K562 (cell line): ENCODE results near the gene BIRC6. TPM values are rescaled to one million over a fixed set of nuclear protein-coding genes. Genes with fewer than 3 reads are reported as not detected.
A peak's percentile ranks its signal among the peaks of the same experiment; 100 is the strongest.

Source experiments
- BHLHE40 ChIP-seq: IDR thresholded peaks from 2 replicates; pipeline ENCODE4 v1.6.1; 2011; ENCODE audit warnings: low read length, improper control_type of control experiment
- CBFA2T2 ChIP-seq: fragments of 450-650 bp; conservative IDR thresholded peaks from 2 replicates; pipeline ENCODE4 v1.6.1; 2017; ENCODE audit warnings: mild to moderate bottlenecking
- CC2D1A ChIP-seq: fragments of 450-650 bp; IDR thresholded peaks from 2 replicates; pipeline ENCODE4 v1.6.1; 2017; ENCODE audit warnings: mild to moderate bottlenecking
- CHCHD3 ChIP-seq: fragments of 250-450 bp; sonication (Bioruptor Pico); IDR thresholded peaks from 2 replicates; pipeline ENCODE4 v2.1.2; 2022; ENCODE audit warnings: mild to moderate bottlenecking
- CREM ChIP-seq: IDR thresholded peaks from 2 replicates; pipeline ENCODE4 v1.6.1; 2014; ENCODE audit warnings: antibody characterized with exemption, low read depth
- HNRNPL ChIP-seq: fragments of 200-400 bp; formaldehyde crosslinking; IDR thresholded peaks from 2 replicates; pipeline ENCODE4 v1.6.1; 2017; ENCODE audit warnings: low read depth, mild to moderate bottlenecking, low read length
- LEF1 ChIP-seq: fragments of 450-650 bp; IDR thresholded peaks from 2 replicates; pipeline ENCODE4 v1.6.1; 2016; ENCODE audit warnings: mild to moderate bottlenecking
- NFIC ChIP-seq: fragments of 450-650 bp; IDR thresholded peaks from 2 replicates; pipeline ENCODE4 v1.6.1; 2017; ENCODE audit warnings: mild to moderate bottlenecking, inconsistent platforms
- NFYB ChIP-seq: IDR thresholded peaks from 2 replicates; pipeline ENCODE4 v1.6.1; 2011; ENCODE audit warnings: mild to moderate bottlenecking, moderate library complexity; ENCODE audit not compliant: insufficient read length; ENCODE audit errors: extremely low read depth
- PHB2 ChIP-seq: fragments of 450-650 bp; IDR thresholded peaks from 2 replicates; pipeline ENCODE4 v1.6.1; 2017; ENCODE audit warnings: low read depth
- POU5F1 ChIP-seq: fragments of 150-350 bp; IDR thresholded peaks from 2 replicates; pipeline ENCODE4 v1.6.1; 2014; ENCODE audit warnings: borderline replicate concordance, low read length, low read depth, mild to moderate bottlenecking; ENCODE audit not compliant: partially characterized antibody
- RCOR1 ChIP-seq, 2 experiments: IDR thresholded peaks; 2 replicates each; pipeline ENCODE4 v1.6.1; 2012; ENCODE audit warnings: low read depth in 2 of 2, low read length in 2 of 2, borderline replicate concordance in 1 of 2, improper control_type of control experiment in 1 of 2
- TEAD4 ChIP-seq, 2 experiments: sonication (generic) in 1 of 2; formaldehyde crosslinking in 1 of 2; IDR thresholded peaks; 2 replicates each; pipeline versions ENCODE4 v1.6.1 to v1.8.0; 2012 to 2022; ENCODE audit warnings: borderline replicate concordance in 1 of 2, inconsistent platforms in 1 of 2, low read length in 1 of 2, mild to moderate bottlenecking in 1 of 2, missing genetic modification reagents in 1 of 2
- ZNF23 ChIP-seq: fragments of 250-450 bp; sonication (Bioruptor Pico); IDR thresholded peaks from 2 replicates; pipeline ENCODE4 v1.4.0; 2020; ENCODE audit warnings: mild to moderate bottlenecking
- ZNF699 ChIP-seq: fragments of 250-450 bp; sonication (Bioruptor Pico); IDR thresholded peaks from 2 replicates; pipeline ENCODE4 v1.8.0; 2021; ENCODE audit warnings: mild to moderate bottlenecking, moderate library complexity; ENCODE audit not compliant: insufficient replicate concordance
- polyA plus RNA-seq, 8 experiments: library from polyadenylated mRNA; depleted of rRNA in 4 of 8; stranded (reverse) in 5 of 8; unstranded in 3 of 8; fragments of >200 nt; fragmentation: Nextera tagmentation in 2 of 8; fragmentation: Illumina TruSeq in 1 of 8; extraction: Ambion mirVana in 2 of 8; extraction: Trizol in 1 of 8; gene quantifications; 2 replicates each; pipeline versions ENCODE4 v1.2.1 to v1.2.3, GENCODE V29; 2011 to 2014; ENCODE audit warnings: inconsistent platforms in 1 of 8, missing spikeins in 1 of 8
- total RNA-seq, 7 experiments: library from RNA; depleted of rRNA in 6 of 7; stranded (reverse); fragments of >200 nt in 6 of 7; fragmentation: Illumina TruSeq in 2 of 7; extraction: Trizol in 2 of 7; gene quantifications; 2 replicates each; pipeline versions ENCODE4 v1.2.1 to v1.2.3, GENCODE V29; 2011 to 2021; ENCODE audit warnings: low replicate concordance in 1 of 7
- TF ChIP-seq, protein P1 (sequence below), 2 experiments: fragments of 450-650 bp; conservative IDR thresholded peaks; 2 replicates each; pipeline ENCODE4 v1.6.1; 2017; ENCODE audit warnings: mild to moderate bottlenecking in 2 of 2, moderate library complexity in 2 of 2
- TF ChIP-seq, protein P2 (sequence below): fragments of 450-650 bp; IDR thresholded peaks from 2 replicates; pipeline ENCODE4 v1.6.1; 2016
- TF ChIP-seq, protein P3 (sequence below): fragments of 250-450 bp; sonication (Bioruptor Pico); IDR thresholded peaks from 2 replicates; pipeline ENCODE4 v1.5.0; 2020; ENCODE audit warnings: mild to moderate bottlenecking
- TF ChIP-seq, protein P4 (sequence below): fragments of 450-650 bp; IDR thresholded peaks from 2 replicates; pipeline ENCODE4 v1.6.1; 2016; ENCODE audit warnings: antibody characterized with exemption

BIRC6 gene
- total and polyA plus RNA-seq, 9 of the 15 experiments (the other 6 are each of a cell fraction or from before 2014, with no cell fraction given), result 18.8 to 110 (median 49.8) TPM

DNA sequence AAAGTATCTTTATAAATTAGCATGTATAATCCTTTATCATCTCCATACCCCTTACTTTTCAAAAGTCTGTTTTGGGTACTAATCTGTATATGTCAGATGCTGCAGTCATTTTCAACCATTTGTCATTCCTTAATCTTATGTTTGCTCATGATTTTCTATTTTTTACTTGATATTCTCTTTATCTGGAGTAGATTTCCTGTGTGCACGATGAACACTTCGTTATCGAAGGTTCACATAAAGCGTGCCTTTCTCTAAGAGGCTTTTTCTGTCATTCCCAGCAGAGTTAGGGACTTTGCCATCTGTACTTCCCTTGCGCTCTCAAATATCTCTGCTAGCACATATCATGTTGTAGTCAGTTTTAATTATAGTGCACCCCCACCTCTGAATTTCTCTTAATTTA lies 123.2 kb downstream of the BIRC6 start (continued):
- TF ChIP-seq, protein P1, sequence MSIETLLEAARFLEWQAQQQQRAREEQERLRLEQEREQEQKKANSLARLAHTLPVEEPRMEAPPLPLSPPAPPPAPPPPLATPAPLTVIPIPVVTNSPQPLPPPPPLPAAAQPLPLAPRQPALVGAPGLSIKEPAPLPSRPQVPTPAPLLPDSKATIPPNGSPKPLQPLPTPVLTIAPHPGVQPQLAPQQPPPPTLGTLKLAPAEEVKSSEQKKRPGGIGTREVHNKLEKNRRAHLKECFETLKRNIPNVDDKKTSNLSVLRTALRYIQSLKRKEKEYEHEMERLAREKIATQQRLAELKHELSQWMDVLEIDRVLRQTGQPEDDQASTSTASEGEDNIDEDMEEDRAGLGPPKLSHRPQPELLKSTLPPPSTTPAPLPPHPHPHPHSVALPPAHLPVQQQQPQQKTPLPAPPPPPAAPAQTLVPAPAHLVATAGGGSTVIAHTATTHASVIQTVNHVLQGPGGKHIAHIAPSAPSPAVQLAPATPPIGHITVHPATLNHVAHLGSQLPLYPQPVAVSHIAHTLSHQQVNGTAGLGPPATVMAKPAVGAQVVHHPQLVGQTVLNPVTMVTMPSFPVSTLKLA (conservative IDR thresholded peaks at IDR 0.05), result 0 out of 4 replicates have a peak, but pooled peaks of 1 of the 2 experiments have one; percentile 18
- TF ChIP-seq ZNF699 (CRISPR knock-in tag), result no peak
- TF ChIP-seq TEAD4 (IDR thresholded peaks at IDR 0.05; ENCODE audit: low read length), result peak; percentile 94
- no peak for TF ChIP-seq TEAD4 (CRISPR knock-in tag; IDR thresholded peaks at IDR 0.05; ENCODE audit: borderline replicate concordance)
- peak; percentile 41; the same call in 1 of the 2 replicates for TF ChIP-seq BHLHE40
- TF ChIP-seq CC2D1A, result peak; percentile 83; the same call in 1 of the 2 replicates
- no peak for TF ChIP-seq HNRNPL
- TF ChIP-seq ZNF23 (CRISPR knock-in tag), result no peak
- TF ChIP-seq POU5F1, result no peak
- peak; percentile 77; the same call in 1 of the 2 replicates for TF ChIP-seq NFIC
- TF ChIP-seq PHB2, result peak; percentile 52; the same call in 1 of the 2 replicates
- 0 out of 4 replicates have a peak, but pooled peaks of 1 of the 2 experiments have one; percentile 29 for TF ChIP-seq RCOR1 (IDR thresholded peaks at IDR 0.05; ENCODE audit: borderline replicate concordance in 1 of 2, low read depth in 2 of 2, low read length in 2 of 2)
- TF ChIP-seq NFYB, result no peak
- TF ChIP-seq, protein P2, sequence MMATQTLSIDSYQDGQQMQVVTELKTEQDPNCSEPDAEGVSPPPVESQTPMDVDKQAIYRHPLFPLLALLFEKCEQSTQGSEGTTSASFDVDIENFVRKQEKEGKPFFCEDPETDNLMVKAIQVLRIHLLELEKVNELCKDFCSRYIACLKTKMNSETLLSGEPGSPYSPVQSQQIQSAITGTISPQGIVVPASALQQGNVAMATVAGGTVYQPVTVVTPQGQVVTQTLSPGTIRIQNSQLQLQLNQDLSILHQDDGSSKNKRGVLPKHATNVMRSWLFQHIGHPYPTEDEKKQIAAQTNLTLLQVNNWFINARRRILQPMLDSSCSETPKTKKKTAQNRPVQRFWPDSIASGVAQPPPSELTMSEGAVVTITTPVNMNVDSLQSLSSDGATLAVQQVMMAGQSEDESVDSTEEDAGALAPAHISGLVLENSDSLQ, result peak; percentile 52; the same call in 1 of the 2 replicates
- TF ChIP-seq, protein P3, sequence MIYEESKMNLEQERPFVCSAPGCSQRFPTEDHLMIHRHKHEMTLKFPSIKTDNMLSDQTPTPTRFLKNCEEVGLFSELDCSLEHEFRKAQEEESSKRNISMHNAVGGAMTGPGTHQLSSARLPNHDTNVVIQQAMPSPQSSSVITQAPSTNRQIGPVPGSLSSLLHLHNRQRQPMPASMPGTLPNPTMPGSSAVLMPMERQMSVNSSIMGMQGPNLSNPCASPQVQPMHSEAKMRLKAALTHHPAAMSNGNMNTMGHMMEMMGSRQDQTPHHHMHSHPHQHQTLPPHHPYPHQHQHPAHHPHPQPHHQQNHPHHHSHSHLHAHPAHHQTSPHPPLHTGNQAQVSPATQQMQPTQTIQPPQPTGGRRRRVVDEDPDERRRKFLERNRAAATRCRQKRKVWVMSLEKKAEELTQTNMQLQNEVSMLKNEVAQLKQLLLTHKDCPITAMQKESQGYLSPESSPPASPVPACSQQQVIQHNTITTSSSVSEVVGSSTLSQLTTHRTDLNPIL (CRISPR knock-in tag), result no peak
- TF ChIP-seq CREM, result 0 out of 2 replicates have a peak, but pooled peaks have one; percentile 23
- 0 out of 2 replicates have a peak, but pooled peaks have one; percentile 37 for TF ChIP-seq LEF1
- no peak for TF ChIP-seq CHCHD3
- TF ChIP-seq, protein P4, sequence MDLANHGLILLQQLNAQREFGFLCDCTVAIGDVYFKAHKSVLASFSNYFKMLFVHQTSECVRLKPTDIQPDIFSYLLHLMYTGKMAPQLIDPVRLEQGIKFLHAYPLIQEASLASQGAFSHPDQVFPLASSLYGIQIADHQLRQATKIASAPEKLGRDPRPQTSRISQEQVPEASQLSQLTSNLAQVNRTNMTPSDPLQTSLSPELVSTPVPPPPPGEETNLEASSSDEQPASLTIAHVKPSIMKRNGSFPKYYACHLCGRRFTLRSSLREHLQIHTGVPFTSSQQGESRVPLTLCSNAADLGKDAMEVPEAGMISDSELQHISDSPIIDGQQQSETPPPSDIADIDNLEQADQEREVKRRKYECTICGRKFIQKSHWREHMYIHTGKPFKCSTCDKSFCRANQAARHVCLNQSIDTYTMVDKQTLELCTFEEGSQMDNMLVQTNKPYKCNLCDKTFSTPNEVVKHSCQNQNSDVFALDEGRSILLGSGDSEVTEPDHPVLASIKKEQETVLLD, result 0 out of 2 replicates have a peak, but pooled peaks have one; percentile 33
- TF ChIP-seq CBFA2T2, result peak; percentile 94
